Ovary (tissue), 9 donors: ENCODE results near the gene GALNT15. TPM values are rescaled to one million over a fixed set of nuclear protein-coding genes. Genes with fewer than 3 reads are reported as not detected.

Experiments
- DNase-seq, 5 donors: peaks; one replicate each; pipeline ENCODE4 v3.0.0-alpha.2; 2019 to 2020
- H3K27ac ChIP-seq, 2 donors: fragments of 200-600 bp; one replicate each; pipeline versions ENCODE4 v1.5.1 to v1.8.0; 2019 to 2022
- H3K27me3 ChIP-seq: fragments of 200-600 bp; one replicate; pipeline ENCODE4 v1.8.0; 2022
- H3K36me3 ChIP-seq: fragments of 200-600 bp; sonication (generic); one replicate; pipeline ENCODE4 v1.5.1; 2019
- H3K4me1 ChIP-seq: one replicate; pipeline ENCODE4 v1.8.1; 2013; ENCODE audit warnings: mild to moderate bottlenecking, moderate library complexity; ENCODE audit not compliant: insufficient read depth
- H3K4me3 ChIP-seq: fragments of 200-600 bp; sonication (generic); one replicate; pipeline ENCODE4 v1.5.1; 2017
- H3K9me3 ChIP-seq, 2 donors: fragments of 200-600 bp in 1 of 2; sonication (generic) in 1 of 2; one replicate each; pipeline versions ENCODE4 v1.5.1 to v1.8.1; 2013 to 2019; ENCODE audit warnings: mild to moderate bottlenecking in 1 of 2, moderate library complexity in 1 of 2
- EP300 ChIP-seq: sonication (generic); formaldehyde crosslinking; IDR thresholded peaks from one replicate; pipeline ENCODE4 v1.6.1; 2017; ENCODE audit warnings: antibody characterized with exemption
- POLR2A ChIP-seq: fragments of 450-650 bp; IDR thresholded peaks from one replicate; pipeline ENCODE4 v1.6.1; 2017; ENCODE audit warnings: antibody characterized with exemption, mild to moderate bottlenecking, moderate library complexity
- WGBS, 3 donors: extraction: QIAGEN DNeasy Blood & Tissue Kit in 1 of 3; methylation state at CpG; one replicate each; pipeline versions ENCODE4 v1.1.5 to v1.1.7; 2013 to 2017; 5-methylcytosine and 5-hydroxymethylcytosine counted together
- intact Hi-C, 4 donors: fragments of 100-400 bp; cut with DNase I; formaldehyde crosslinking; loops; one replicate each; pipeline versions ENCODE4 v1.11.0 to v1.15.1; 2022 to 2023
- polyA plus RNA-seq, 2 donors: library from polyadenylated mRNA; stranded (reverse); fragments of 200-250 nt in 1 of 2; fragments of 350-450 nt in 1 of 2; fragmentation: Illumina TruSeq in 1 of 2; extraction: RNeasy Lipid Tissue Mini Kit (QIAGEN cat#74804) in 1 of 2; gene quantifications; one replicate each; pipeline ENCODE4 v1.2.3, GENCODE V29; 2013 to 2014
- total RNA-seq, 7 donors: library from RNA; depleted of rRNA in 2 of 7; stranded (reverse); fragments of >200 nt in 2 of 7; fragmentation: NEBNext Ultra II Directional in 3 of 7; extraction: Animal tissue kit (Norgen Biotek cat#: 25700) in 3 of 7; gene quantifications; one replicate each; pipeline versions ENCODE4 v1.1.0 to v1.2.4, GENCODE V29; 2016 to 2023
- TF ChIP-seq, protein P1 (sequence below), 3 donors: fragments of 450-650 bp in 2 of 3; fragments of 200-600 bp in 1 of 3; IDR thresholded peaks; one replicate each; pipeline versions ENCODE4 v1.5.1 to v1.8.0; 2016 to 2022; ENCODE audit warnings: antibody characterized with exemption in 3 of 3, mild to moderate bottlenecking in 1 of 3
- donor health status: DM: no; HTN: no; CAD: no; lungs with moderate emphysema.
- donor health status: DM: no; HTN: no; CAD: no.
- donor health status: Bipolar disorder and iron deficiency.
- donor health status: DM: yes; HTN: yes; CAD: no.
- donor health status: DM: no; HTN: no; CAD: no.
- donor health status: DM: yes; HTN: yes; CAD: no.

GALNT15 gene
- total and polyA plus RNA-seq, 9 donors = 14.5 to 118 (median 28.5) TPM

DNA sequence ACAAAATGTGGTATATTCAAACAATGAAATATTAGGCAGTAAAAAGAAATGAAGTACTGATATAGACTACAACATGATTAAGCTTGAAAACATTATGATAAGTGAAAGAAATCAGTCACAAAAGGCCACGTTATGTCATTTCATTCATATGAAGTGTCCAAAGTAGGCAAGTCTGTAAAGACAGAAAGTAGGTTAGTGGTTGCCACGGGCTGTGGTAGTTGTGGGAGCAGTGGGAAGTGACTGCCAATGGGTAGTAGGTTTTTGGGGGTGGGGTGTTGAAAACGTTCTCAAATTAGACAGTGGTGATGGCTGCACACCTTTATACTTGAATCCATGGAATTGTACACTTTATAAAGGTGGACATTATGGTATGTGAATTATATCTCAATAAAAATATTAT, 12.1 kb downstream of the GALNT15 start:
- intact Hi-C loops = no loop called here
- Histone ChIP-seq H3K9me3 (no peaks in the 10 kb centered on the region), H3K4me1 (no peaks in the 10 kb centered on the region), H3K36me3 (no peaks in the 10 kb centered on the region), H3K27ac (no peak overlapping the region), H3K4me3 (no peak overlapping the region), H3K27me3 (no peaks in the 10 kb centered on the region)
- DNase-seq = no peak
- 81 to 85% (median 81%) methylated on average over 3 of the region's 3 CpGs for WGBS, 3 donors
- no peak for TF ChIP-seq POLR2A
- TF ChIP-seq, protein P1, sequence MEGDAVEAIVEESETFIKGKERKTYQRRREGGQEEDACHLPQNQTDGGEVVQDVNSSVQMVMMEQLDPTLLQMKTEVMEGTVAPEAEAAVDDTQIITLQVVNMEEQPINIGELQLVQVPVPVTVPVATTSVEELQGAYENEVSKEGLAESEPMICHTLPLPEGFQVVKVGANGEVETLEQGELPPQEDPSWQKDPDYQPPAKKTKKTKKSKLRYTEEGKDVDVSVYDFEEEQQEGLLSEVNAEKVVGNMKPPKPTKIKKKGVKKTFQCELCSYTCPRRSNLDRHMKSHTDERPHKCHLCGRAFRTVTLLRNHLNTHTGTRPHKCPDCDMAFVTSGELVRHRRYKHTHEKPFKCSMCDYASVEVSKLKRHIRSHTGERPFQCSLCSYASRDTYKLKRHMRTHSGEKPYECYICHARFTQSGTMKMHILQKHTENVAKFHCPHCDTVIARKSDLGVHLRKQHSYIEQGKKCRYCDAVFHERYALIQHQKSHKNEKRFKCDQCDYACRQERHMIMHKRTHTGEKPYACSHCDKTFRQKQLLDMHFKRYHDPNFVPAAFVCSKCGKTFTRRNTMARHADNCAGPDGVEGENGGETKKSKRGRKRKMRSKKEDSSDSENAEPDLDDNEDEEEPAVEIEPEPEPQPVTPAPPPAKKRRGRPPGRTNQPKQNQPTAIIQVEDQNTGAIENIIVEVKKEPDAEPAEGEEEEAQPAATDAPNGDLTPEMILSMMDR (IDR thresholded peaks at IDR 0.05) = no peak
- TF ChIP-seq EP300 = no peak

DNA sequence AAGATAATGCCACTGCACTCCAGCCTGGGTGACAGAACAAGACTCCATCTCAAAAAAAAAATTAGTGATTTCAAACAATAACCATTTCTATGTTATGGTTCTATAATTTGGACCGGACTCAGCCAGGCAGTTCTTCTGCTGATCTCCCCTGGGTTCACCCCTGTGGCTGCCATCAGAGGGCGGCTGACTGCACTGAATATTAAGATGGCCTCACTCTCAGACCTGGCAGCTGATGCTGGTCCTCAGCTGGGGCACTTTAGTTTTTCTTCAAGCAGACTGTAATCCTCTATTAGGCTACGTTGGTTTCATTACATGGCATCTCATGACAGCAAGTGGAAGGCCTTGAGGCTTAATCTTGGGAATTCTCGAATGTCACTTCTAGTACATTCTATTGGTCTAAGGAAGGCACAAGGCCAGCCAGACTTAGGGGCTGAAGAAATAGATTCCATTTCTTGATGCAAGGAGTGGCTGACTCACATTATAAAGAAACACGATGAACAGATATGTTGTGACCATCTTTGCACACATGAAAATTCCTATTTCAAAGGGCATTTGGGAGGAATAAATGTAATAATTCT, 12.8 kb downstream of the GALNT15 start:
- TF ChIP-seq POLR2A (no peak), EP300 (no peak)
- TF ChIP-seq, protein P1 (IDR thresholded peaks at IDR 0.05) = no peak
- H3K36me3 ChIP-seq = no peaks in the 10 kb centered on the region
- H3K9me3 ChIP-seq = no peaks in the 10 kb centered on the region
- 91 to 94% (median 93%) methylated on average over 5 of the region's 5 CpGs for WGBS, 3 donors
- no peak overlapping the region for H3K27ac ChIP-seq
- intact Hi-C loops = no loop called here
- DNase-seq = no peak
- H3K4me1 ChIP-seq = no peaks in the 10 kb centered on the region
- H3K4me3 ChIP-seq = no peak overlapping the region
- no peaks in the 10 kb centered on the region for H3K27me3 ChIP-seq

DNA sequence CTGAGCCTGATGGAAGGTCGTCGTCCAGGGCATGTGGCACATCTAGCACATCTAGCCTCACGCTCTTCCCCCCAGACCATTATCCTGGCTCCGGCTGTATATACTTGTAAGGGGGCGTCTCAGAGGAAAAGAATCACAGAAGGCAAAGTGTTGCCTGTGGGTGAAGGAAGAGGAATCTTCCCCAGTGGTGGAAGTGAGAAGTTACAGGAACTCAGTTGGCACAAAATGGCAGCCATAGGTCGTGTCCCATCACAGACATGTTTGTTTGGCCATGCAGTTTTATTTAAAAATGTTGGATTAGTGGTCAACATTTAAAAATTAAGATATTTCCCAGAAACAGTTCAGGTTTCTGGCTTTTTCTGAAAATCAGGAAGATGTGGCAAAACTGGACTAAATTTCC, 13.6 kb downstream of the GALNT15 start:
- WGBS, 3 donors = 88 to 95% (median 90%) methylated on average over 6 of the region's 6 CpGs
- no peaks in the 10 kb centered on the region for H3K4me1 ChIP-seq
- no peak overlapping the region for H3K27ac ChIP-seq
- H3K27me3 ChIP-seq = no peaks in the 10 kb centered on the region
- intact Hi-C loops = no loop called here
- TF ChIP-seq POLR2A = no peak
- TF ChIP-seq, protein P1 (IDR thresholded peaks at IDR 0.05) = no peak
- TF ChIP-seq EP300 = no peak
- no peak for DNase-seq
- H3K9me3 ChIP-seq = no peaks in the 10 kb centered on the region
- no peaks in the 10 kb centered on the region for H3K36me3 ChIP-seq
- H3K4me3 ChIP-seq = no peak overlapping the region

- Histone ChIP-seq H3K27ac (no peak overlapping the region), H3K27me3 (no peaks in the 10 kb centered on the region), H3K36me3 (no peaks in the 10 kb centered on the region), H3K4me1 (no peaks in the 10 kb centered on the region), H3K9me3 (no peaks in the 10 kb centered on the region), H3K4me3 (no peak overlapping the region)
- intact Hi-C loops = no loop called here
- no peak for DNase-seq
- TF ChIP-seq POLR2A (no peak), EP300 (no peak)
- TF ChIP-seq, protein P1 (IDR thresholded peaks at IDR 0.05) = no peak
Observed at GRCh38 chr3:16189201-16189600, 14.7 kb downstream of the GALNT15 start.
